ENCODE data around the gene LOXHD1. TPM values are rescaled to one million over a fixed set of nuclear protein-coding genes. Genes with fewer than 3 reads are reported as not detected.

The LOXHD1 gene
- total and polyA plus RNA-seq, 2 of the 4 experiments (the other 2 are of a cell fraction): not detected

DNA sequence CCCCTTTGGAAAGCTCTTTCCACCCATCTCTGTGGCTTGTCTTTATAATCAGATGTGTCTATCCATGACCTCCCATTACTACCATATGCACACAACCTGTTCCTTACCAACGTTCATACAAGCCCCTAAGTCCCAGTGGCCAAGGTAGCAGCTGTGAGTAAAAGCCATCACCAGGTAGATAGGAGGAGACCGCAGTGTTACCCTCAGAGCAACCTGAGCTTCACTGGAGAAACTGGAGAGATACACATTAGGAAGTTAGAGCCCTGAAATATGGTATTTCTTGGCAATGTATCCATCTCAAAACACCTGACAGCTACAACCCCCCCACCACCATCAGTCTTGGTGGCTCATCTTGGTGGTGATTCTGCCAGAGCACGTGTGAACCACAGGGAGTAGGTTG is 26.0 kb downstream of the LOXHD1 start:
- no CpG with 5 or more reads among the region's 3 CpGs for WGBS, 2 experiments (ENCODE audit: extremely low coverage in 2 of 2, insufficient read length in 1 of 2)
- no peaks in the 10 kb centered on the region for H3K9me3 ChIP-seq (ENCODE audit: control insufficient read depth, insufficient read depth, low read length)
- H3K9me1 ChIP-seq (ENCODE audit: insufficient read depth, low read length): no peaks in the 10 kb centered on the region
- H3K4me1 ChIP-seq (ENCODE audit: control insufficient read depth, insufficient read depth, low read length): no peaks in the 10 kb centered on the region
- no peak overlapping the region for H2AFZ ChIP-seq (replicated peaks; ENCODE audit: low read length, poor library complexity)
- H3K9ac ChIP-seq (ENCODE audit: low read depth, low read length): no peak overlapping the region
- no peak overlapping the region for H2BK15ac ChIP-seq (ENCODE audit: low read depth, low read length)
- BruUV-seq (replicated peaks): no TSS peak
- H4K5ac ChIP-seq (ENCODE audit: low read depth, low read length): no peak overlapping the region
- H2AK9ac ChIP-seq (replicated peaks; ENCODE audit: low read depth, low read length, poor library complexity): no peak overlapping the region
- dilution Hi-C loops (cut with HindIII; ENCODE audit: low sequenced_read_pairs, unreplicated experiment): no loop called here
- no peak overlapping the region for H4K91ac ChIP-seq (ENCODE audit: insufficient read depth, low read depth, low read length)
- no peak overlapping the region for H3K4me2 ChIP-seq (ENCODE audit: low read depth, low read length)
- POLR2A ChIA-PET (ENCODE audit: unreplicated experiment): no interaction called here
- intact Hi-C loops (cut with micrococcal nuclease): no loop called here
- H3K79me1 ChIP-seq (ENCODE audit: low read depth in 1 of 2, low read length in 2 of 2): no peaks in the 10 kb centered on the region
- no peak overlapping the region for H2AK5ac ChIP-seq (ENCODE audit: low read depth, low read length)
- DNase-seq (no peak), ATAC-seq (ENCODE audit: low read depth) (no peak)
- no peak overlapping the region for H2BK120ac ChIP-seq (ENCODE audit: low read depth, low read length)
- H2BK20ac ChIP-seq (ENCODE audit: low read depth, low read length): no peak overlapping the region
- H3K14ac ChIP-seq (replicated peaks; ENCODE audit: low read depth, low read length): no peak overlapping the region
- TF ChIP-seq NFE2L2 (IDR thresholded peaks at IDR 0.05; ENCODE audit: low read depth, low read length): no peak
- TF ChIP-seq FOS (IDR thresholded peaks at IDR 0.05; ENCODE audit: low read depth, low read length): no peak
- TF ChIP-seq RAD21 (IDR thresholded peaks at IDR 0.05; ENCODE audit: low read length): no peak
- no peak for TF ChIP-seq SMC3 (IDR thresholded peaks at IDR 0.05; ENCODE audit: low read depth, low read length)
- no peak for TF ChIP-seq RCOR1 (IDR thresholded peaks at IDR 0.05; ENCODE audit: insufficient replicate concordance, low read length)
- TF ChIP-seq BHLHE40 (IDR thresholded peaks at IDR 0.05; ENCODE audit: low read depth, low read length): no peak
- TF ChIP-seq RFX5 (IDR thresholded peaks at IDR 0.05; ENCODE audit: low read depth, low read length): no peak
- TF ChIP-seq MAFK (IDR thresholded peaks at IDR 0.05; ENCODE audit: low read depth, low read length): no peak
- TF ChIP-seq, protein P1, sequence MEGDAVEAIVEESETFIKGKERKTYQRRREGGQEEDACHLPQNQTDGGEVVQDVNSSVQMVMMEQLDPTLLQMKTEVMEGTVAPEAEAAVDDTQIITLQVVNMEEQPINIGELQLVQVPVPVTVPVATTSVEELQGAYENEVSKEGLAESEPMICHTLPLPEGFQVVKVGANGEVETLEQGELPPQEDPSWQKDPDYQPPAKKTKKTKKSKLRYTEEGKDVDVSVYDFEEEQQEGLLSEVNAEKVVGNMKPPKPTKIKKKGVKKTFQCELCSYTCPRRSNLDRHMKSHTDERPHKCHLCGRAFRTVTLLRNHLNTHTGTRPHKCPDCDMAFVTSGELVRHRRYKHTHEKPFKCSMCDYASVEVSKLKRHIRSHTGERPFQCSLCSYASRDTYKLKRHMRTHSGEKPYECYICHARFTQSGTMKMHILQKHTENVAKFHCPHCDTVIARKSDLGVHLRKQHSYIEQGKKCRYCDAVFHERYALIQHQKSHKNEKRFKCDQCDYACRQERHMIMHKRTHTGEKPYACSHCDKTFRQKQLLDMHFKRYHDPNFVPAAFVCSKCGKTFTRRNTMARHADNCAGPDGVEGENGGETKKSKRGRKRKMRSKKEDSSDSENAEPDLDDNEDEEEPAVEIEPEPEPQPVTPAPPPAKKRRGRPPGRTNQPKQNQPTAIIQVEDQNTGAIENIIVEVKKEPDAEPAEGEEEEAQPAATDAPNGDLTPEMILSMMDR (conservative IDR thresholded peaks at IDR 0.05; ENCODE audit: low read depth, low read length): no peak
- no peak for TF ChIP-seq POLR2A (IDR thresholded peaks at IDR 0.05; ENCODE audit: low read depth, low read length)
- TF ChIP-seq CEBPB (IDR thresholded peaks at IDR 0.05; ENCODE audit: low read depth, low read length): no peak
- no peak for TF ChIP-seq MXI1 (IDR thresholded peaks at IDR 0.05; ENCODE audit: borderline replicate concordance, low read depth, low read length)
- no peak for TF ChIP-seq CHD1 (IDR thresholded peaks at IDR 0.05; ENCODE audit: low read depth, low read length)
- no peak for TF ChIP-seq ELK1 (IDR thresholded peaks at IDR 0.05; ENCODE audit: borderline replicate concordance, low read depth, low read length)
- no peak for TF ChIP-seq MAZ (IDR thresholded peaks at IDR 0.05; ENCODE audit: borderline replicate concordance, low read depth, low read length)
- no peak overlapping the region for H3K27ac ChIP-seq (ENCODE audit: insufficient read depth, low read length)
- no peak overlapping the region for H2BK5ac ChIP-seq (ENCODE audit: low read depth, low read length, poor library complexity, severe bottlenecking)
- H3K23ac ChIP-seq (ENCODE audit: low read depth, low read length): no peak overlapping the region
- in situ Hi-C loops (cut with MboI; ENCODE audit: low sequenced_read_pairs): no loop called here
- no peak overlapping the region for H3K56ac ChIP-seq (ENCODE audit: extremely low read depth, insufficient read depth, low read length)
- H3K36me3 ChIP-seq (ENCODE audit: control insufficient read depth, insufficient read depth, low read length): no peaks in the 10 kb centered on the region
- H4K8ac ChIP-seq (ENCODE audit: low read depth in 2 of 2, low read length in 2 of 2): no peak overlapping the region
- H3K4me3 ChIP-seq (ENCODE audit: insufficient read depth, low read depth, low read length): no peak overlapping the region
- H3K4ac ChIP-seq (ENCODE audit: low read depth, low read length): no peak overlapping the region
- no peaks in the 10 kb centered on the region for H4K20me1 ChIP-seq (ENCODE audit: insufficient read depth, low read length)
- H3K18ac ChIP-seq (ENCODE audit: low read depth, low read length): no peak overlapping the region
- no peaks in the 10 kb centered on the region for H3K27me3 ChIP-seq (ENCODE audit: control insufficient read depth, insufficient read depth, low read length)
- CTCF ChIA-PET: no interaction called here
